Stimulated activated CD4-positive, alpha-beta T cell treated with anti-CD3 and anti-CD28 coated beads, Interleukin-2, amount 100 ng/mL, for 4 hours (primary cell): ENCODE results near the gene FOXN1.
"Not testable (repeated sequence)": the region's sequence is repeated elsewhere in the genome, so short reads cannot be mapped to it uniquely, and the experiment has no call there.

Experiments
- DNase-seq: peaks from one replicate; pipeline ENCODE4 v3.0.0-alpha.2; 2020; ENCODE audit warnings: low read depth

The FOXN1 gene

GRCh38 chr17:28505986-28506665, at the start of gene FOXN1:
FOXN1 (plus strand) TSS chr17:28506348; CDS start chr17:28523970, 17,622 bp downstream.
- DNase-seq: no peak

- no peak for DNase-seq
These were observed 48.3 kb upstream of the FOXN1 start for GRCh38 chr17:28457890-28458289.

GRCh38 chr17:28458881-28459280, 47.3 kb upstream of the FOXN1 start:
- not testable (repeated sequence) for DNase-seq

DNA sequence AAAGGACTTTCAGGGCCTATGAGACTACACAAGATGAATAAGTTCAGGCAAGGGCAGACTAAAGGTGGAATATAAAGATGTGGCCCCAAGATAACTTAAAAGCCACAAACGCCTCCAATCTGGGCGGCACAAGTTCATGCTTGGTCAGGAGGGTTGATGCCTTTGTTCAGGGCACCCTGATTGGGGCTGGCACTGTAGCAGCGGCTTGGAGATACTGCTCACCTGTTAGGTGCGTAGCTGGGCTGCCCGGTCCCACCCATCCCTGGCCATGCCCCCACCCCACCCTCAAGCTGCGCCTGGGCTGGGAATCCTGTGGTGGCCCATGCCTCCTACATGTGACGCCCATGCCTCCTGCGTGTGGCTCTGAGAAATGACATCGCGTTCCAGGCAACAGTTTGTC, 45.2 kb upstream of the FOXN1 start:
- DNase-seq: no peak

DNA sequence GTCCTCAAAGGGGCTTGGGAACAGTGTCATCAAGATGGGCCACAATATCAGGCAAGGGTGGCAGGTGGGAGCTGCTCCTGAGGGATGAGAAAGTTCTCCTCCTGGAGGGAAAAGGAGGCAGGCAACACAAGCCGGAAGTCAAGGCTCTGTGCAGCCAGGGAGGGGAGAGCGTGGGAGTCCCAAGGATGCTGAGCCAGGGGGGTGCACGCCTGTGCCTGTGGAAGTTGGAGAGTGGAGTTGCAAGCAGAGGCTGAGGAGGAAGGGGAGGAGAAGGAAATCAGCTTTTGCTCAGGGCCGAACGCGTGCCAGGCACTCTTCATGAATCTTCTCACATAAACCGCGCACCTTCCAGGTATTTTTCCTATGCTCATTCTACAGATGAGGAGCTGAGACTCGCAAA, 40.1 kb upstream of the FOXN1 start:
- no peak for DNase-seq

DNA sequence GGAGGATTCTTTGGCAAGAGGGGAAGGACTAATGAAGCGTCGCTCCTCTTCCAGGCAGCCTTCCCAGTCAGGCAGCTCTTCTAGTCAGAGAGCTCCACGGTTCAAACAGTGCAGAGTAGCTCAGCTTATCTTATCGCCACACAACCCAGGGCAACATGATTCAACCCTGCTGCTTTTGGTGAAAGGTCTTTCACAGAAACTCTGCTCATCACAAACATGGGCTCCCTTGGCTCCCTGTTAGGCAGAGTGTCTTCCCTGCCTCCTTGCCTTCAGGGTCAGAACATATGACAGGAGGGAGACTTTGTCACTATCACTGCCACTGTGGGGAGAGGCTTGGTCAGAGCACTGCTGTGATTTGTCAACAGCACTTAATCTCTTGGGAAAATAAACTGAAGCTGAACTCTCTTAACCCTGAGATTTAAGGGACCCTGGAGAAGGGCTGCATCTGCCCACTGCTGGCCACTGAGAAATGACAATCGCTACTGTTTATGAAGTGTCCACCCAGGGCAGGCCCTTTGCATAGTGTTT, 39.6 kb upstream of the FOXN1 start:
- DNase-seq: no peak

DNA sequence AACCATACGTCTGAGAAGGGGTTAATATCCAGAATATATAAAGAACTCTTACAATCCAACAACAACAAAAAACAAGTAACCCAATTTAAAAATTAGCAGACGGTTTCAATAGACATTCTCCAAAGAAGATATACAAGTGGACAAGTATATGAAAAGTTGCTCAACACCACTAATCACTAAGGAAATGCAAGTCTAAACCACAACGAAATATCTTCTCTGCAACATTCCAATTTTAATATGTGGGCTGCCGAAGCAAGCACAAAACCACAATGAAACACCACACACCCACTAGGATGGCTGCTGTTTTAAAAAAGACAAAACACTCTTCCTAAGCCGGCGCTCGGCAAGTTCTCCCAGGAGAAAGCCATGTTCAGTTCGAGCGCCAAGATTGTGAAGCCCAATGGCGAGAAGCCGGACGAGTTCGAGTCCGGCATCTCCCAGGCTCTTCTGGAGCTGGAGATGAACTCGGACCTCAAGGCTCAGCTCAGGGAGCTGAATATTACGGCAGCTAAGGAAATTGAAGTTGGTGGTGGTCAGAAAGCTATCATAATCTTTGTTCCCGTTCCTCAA, 38.6 kb upstream of the FOXN1 start:
- no peak for DNase-seq

DNA sequence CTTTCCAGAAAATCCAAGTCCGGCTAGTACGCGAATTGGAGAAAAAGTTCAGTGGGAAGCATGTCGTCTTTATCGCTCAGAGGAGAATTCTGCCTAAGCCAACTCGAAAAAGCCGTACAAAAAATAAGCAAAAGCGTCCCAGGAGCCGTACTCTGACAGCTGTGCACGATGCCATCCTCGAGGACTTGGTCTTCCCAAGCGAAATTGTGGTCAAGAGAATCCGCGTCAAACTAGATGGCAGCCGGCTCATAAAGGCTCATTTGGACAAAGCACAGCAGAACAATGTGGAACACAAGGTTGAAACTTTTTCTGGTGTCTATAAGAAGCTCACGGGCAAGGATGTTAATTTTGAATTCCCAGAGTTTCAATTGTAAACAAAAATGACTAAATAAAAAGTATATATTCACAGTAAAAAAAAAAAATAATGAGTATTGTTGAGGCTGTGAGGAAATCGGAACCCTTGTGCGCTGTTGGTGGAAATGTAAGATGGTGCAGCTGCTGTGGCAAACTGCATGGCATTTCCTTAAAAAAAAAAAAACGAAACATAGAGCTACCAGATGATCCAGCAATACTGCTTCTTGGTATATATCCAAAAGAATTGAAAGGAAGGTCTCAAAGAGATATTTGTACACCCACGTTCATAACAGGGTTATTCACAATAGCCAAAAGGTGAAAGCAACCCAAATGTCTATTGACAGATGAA, 38.0 kb upstream of the FOXN1 start:
- not testable (repeated sequence) for DNase-seq

GRCh38 chr17:28468781-28469180, 37.4 kb upstream of the FOXN1 start:
- no peak for DNase-seq

DNA sequence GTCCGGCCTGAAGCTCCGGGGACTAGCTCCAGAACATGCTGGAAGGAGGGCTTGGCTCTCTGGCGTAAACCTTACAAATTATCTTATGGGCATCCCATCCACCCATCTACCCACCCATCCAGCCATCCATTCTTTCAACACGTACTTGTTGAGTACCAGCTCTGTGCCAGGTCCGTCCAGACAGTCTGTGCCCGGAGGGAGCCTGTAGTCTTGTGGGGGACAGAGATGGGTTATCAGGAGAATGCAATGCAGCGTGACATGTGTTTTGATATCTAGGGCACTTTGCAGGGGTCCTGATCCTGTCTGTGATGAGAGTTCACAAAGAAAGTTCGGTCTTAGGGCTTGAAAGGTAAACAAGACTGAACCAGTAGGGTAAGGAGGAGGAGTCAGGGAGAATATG, 36.8 kb upstream of the FOXN1 start:
- DNase-seq: no peak

GRCh38 chr17:28470266-28470913, 35.8 kb upstream of the FOXN1 start:
- DNase-seq: no peak

GRCh38 chr17:28470914-28471366, 35.2 kb upstream of the FOXN1 start:
- no peak for DNase-seq

- DNase-seq: no peak
These were observed 34.4 kb upstream of the FOXN1 start for GRCh38 chr17:28471531-28472342.

DNA sequence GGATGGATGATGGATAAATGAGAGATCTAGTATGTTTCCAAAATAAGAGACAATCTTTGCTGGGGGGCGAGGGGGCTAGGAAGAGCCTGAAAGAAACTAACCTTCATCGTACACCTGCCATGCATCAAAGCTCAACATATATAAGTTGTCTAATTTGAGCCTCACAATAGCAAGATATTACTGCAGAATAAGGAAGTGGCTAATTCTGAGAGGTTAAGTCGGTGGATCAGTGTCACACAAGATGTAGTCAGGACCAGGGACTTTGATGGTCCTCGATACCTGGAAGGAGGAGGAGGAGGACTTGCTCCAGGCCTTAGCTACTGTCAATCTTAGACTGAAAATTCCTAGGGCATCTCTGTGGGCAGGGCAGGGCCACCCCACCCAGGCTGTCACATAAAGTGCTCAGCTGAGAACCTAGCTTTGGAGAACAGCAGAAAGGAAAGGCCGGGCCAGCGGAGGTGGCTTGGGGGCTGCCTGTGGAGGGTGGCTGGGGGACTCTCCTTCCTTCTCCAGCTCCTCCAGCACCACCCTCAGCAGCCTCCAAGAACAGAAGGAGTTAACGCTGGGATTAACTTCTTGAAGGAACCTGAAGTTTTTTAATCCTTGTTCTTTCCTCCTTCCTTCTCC, 33.2 kb upstream of the FOXN1 start:
- DNase-seq: no peak

- no peak for DNase-seq
These were observed 32.6 kb upstream of the FOXN1 start, which contains the start of gene SLC13A2 for GRCh38 chr17:28473542-28473941. SLC13A2 (plus strand) TSS chr17:28473644; CDS start chr17:28473713, 69 bp downstream.

DNA sequence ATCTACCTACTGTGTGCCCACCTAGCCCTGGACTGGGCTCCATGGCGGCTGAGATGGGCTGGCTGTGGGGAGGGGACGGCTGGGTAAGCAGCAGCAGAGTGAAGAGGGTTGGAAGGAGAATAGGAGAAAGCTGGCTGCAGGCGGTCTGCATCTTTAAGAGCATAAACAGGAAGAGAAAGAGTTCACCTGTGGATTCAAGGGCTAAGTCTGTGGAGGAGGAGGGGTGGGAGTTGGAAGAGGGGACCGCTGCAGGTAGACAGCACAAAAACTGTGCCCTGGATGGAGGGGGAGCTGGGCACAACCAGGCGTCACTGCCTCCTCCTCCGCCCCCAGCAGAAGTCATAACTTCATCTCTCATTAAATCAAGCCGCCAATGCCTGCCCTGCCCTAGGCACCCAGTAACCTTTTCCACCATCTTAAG, 32.0 kb upstream of the FOXN1 start:
- DNase-seq: no peak

DNA sequence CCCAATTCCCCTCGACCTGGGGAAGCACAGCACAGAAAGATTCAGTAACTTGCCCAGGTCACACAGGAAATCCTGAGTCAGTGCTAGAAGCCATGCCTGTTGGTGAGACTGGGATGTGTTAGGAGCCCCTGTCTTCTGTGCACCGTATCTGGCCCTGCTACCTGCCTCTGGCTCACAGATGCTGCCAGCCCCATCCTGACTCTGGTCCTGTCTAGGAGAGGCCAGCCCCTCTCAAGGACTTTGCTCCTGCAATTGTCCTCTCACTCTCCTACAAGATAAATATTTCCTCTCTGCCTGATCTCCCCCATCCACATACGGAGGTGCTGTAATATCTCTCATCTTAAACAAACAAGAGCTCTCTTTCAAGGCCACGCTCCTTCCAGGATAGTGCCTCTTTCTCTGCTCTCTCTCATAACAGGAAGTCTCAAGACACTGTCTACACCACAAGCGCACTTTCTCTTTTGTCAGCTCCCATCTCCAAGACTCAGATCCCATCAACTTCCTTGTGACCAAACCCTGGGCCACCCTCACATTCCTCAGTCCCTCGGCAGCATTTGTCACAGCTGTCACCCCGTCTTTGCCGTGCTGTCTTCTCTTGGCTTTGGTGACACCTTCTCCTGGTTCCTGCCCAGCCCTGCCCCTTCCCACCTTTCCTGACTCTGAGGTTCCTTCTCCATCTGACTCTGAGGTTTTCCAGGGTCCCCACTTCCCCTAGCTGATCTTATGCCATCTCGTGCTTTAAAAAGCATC, 30.8 kb upstream of the FOXN1 start:
- no peak for DNase-seq

DNA sequence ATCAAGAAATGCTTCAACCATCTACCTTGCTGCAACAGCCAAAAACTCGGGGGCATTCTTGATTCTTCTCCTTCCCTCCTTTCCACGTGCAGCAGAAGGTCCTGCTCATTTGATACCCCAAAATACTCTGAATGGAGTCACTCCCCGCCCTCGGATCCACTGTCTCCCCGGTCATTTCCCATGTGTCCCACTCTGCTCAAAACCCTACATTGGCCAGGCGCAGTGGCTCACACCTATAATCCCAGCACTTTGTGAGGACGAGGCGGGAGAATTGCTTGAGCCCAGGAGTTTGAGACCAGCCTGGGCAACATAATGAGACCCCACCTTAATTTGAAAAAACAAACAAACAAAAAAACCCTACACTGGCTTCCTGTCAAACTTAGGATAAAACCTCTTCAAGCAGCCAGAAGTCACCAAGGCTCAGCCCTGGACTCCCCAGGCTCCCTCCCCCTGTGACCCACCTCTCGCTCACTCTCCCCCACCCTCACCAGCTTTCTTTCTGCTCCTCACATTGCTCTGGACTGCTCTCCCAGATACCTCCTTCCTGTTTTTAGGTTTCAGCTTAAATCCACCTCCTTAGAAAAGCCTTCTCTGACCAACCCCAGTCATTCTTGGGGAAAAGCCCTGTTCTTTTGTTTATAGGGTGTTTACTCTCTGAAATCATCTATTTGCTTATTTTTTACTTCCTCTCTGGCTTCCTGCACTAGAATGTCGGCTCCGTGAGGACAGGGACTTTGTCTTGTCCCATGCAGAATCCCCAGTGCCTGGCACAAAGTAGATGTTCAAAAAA, 29.9 kb upstream of the FOXN1 start:
- no peak for DNase-seq

DNA sequence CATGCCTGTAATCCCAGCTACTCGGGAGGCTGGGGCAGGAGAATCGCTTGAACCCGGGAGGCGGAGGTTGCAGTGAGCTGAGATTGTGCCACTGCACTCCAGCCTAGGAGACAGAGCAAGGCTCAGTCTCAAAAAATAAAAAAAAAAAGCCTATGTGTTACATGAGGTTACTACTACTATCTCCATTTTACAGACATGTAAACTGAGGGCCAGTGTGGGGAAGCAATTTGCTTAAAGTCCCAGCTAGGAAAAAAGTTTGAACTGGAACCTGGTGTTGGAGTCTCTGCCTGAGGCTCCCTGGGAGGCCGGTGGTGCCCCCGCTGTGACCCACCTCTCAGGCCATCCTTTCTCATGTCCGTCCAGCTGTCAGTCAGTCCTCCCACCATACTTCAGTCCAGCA, 28.2 kb upstream of the FOXN1 start:
- no peak for DNase-seq
